Occipital lobe (tissue), 2 donors: ENCODE data around the gene ZNF860. TPM values are rescaled to one million over a fixed set of nuclear protein-coding genes. Genes with fewer than 3 reads are reported as not detected.
"Not testable (repeated sequence)": the region's sequence is repeated elsewhere in the genome, so short reads cannot be mapped to it uniquely, and the experiment has no call there.

Source experiments
- DNase-seq: peaks from one replicate; lab custom pipeline; 2025; lab: John Stamatoyannopoulos, UW
- total RNA-seq: library from RNA; depleted of rRNA; stranded (reverse); fragments of >200 nt; gene quantifications from one replicate; pipeline ENCODE4 v1.2.3, GENCODE V29; 2014

The ZNF860 gene
- total RNA-seq, 1 donor from 2014 or later, result 2.8 TPM

DNA sequence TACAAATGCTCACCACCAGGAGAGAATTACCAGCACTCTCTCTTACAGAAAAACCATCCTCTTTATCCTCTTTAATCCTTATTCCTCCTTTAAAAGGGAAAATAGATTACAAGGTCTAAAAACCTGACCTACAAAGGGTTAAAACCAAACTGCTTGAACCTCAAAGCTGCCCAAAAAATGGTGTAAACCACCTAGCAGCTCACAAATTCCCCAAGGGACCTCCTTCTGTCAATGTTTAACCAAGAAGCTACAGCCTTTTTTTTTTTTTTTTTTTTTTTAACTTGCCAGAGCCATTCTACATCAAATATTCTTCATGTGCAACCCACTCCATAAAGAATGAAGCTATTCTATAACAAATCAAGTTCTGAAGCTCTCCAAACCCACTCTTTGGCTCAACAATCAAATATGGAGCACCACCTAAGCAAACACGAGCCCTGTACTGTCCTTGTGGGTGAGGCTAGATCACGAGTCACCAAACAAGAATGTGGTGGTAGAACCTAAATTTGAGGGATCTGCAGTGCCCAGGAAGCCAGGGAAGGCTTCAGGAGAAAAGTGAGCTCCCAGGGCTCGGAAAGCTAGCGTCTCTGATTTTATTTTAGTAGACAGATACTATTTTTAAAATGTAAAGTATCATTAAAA is 20.6 kb upstream of the ZNF860 start:
- DNase-seq, result no peak

DNA sequence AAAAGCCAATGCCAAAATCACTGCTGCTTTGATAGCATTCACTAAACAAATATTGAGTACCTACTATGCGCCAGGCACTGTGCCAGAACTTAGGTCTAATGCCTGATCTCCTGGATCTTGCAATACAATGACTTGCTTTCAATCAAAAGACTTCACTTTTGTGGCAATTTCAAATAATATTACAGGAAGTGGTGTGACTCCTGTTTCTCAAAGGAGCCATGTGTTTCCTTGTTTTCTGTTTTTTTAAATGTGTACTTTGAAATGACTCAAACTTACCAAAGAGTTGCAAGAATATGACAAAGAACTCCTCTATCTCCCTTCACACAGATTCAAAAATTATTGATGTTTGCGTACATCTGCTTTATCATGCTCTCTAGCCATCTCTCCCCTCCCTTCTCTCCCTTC is 18.7 kb upstream of the ZNF860 start:
- no peak for DNase-seq

DNA sequence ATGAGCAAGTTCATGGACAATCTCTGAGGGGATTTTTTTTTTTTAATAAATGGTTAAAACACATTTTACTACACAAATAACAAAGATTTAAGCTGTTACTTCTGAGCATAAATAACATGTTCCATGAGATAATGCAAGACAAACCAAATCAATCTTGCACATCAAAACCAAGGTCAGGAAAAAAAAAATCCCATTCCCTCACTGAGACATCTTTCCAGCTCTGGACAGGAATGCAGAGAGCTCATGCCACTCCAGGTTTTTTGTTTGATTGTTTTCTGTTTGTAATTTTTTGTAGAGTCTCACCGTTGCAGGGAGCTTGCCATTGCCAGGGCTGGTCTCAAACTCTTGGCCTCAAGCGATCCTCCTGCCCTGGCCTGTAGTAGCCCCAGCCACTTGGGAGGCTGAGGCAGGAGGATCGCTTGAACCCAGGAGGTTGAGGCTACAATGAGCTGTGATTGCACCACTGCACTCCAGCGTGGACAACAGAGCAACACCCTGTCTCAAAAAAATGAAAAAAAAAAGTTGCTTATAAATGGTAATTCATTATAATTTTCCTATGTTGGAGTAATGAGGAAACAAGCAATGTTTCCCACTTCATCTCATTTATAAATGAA is 14.5 kb upstream of the ZNF860 start:
- no peak for DNase-seq

DNA sequence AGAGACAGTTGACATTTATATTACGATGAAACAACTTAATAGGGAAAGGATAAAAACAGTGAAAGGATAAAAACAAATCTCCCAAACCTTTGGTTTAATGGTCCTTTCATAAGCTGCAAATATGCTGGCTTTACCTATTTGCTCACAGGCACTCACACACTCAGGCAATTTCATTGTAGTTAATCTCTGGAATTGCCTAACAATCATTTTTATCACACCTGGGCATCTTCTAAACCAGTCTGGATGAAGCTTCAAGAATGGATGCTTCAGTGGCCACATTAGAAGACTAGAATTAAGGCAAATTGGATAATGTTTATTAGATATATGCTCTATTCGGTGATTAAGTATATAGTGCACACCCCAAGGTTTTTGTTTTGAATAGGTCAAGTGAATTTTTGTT is 14.0 kb upstream of the ZNF860 start:
- DNase-seq, result no peak

DNA sequence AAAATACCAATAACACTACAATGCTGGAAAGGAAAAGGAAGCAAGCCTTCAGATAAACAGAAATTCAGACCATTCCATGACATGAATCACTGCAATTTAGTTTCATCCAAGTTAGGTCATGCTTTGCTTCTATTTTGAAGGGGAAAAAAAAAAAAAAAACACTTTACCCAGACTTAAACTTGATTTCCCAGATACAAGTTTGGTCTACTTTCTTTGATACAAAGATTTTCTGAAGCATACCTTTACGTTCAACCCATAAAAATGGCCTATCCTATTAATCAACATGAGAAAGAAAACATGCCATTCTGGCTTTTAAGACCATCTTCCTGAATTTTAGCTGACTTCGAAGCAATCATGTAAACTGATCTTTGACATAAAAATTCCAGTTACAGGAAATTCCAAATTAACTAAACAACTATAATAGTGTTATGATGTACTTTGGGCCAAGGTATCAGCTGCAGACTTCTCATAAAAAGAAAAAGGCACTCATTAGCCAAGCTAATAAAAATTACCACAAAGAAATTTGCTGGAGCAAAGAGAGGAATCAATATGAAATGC is 13.1 kb upstream of the ZNF860 start:
- DNase-seq, result no peak

DNA sequence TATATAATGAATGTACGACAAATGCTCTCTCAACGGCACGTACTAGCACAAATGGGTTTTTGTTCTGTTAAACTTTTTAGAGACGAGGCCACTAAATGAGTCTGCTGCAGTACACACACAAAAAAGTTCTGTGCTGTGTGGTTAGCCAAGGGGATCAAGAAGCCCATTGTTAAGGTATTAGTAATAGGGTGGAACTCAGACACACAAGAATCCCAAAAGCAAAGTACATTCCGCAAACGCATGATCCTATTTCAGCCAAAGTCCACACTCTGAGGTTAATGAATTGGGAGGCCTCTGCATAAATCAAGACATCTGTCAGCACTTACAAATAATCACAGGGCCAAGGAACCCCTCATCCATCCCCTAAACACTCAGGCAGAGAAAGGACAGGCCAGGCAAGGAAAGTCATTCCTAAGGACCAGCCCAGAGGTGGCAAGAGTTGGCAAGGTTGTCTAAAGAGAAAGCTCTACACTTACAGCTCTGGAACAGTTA is 12.6 kb upstream of the ZNF860 start:
- DNase-seq, result no peak

DNA sequence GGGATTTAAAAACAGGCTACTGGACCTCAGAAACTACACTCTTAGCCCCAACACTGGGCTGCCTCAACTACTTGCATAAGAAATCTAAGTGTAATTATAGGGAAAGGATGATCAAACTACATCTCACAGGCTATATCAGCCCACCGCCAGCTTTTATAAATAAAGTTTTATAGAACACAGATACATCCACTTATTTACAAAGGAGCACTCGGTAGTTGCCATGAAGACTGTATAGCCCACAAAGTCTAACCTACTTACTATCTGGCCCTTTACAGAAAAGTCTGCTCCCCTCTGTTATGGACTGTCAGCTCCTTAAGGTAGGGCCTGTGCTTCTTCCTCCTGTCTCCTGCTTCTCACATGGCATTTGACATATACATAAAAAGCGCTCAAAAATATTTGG is 9.9 kb upstream of the ZNF860 start:
- DNase-seq, result no peak

DNA sequence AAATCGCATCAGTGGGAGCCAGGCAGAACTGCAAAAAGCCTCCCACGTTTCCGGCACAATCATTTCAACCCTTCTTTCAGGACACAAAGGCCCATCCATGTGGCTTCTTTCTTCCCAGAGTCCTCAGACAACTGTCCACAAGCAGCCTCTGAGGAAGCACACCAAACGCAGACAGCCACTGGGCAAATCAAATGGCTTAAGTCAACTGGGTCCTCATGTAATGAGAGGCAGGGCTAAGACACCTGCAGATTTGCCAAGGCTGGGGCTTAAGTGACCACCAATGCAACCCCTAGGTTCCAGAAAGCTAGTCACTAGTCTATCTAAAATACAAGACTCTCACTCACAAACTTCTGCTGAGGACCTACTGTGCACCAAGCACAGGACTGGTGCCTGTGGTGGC is 8.5 kb upstream of the ZNF860 start:
- DNase-seq, result no peak

DNA sequence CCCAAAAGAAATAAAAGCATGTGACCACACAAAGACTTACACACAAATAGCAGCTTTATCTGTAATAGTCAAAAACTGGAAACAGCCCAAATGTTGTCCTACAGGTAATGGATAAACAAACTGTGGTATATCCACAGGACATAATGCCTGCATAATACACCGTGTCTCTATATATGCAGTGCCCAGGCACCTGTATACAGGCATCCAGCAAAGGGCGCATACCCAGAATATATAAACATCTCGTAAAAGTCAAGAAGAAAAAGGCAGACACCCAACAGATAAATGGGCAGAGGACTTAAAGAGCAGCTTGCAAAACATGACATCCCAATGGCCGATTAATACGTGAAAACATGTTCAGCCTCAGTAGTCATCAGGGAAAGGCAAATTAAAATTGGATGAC is 7.7 kb upstream of the ZNF860 start:
- DNase-seq, result no peak

DNA sequence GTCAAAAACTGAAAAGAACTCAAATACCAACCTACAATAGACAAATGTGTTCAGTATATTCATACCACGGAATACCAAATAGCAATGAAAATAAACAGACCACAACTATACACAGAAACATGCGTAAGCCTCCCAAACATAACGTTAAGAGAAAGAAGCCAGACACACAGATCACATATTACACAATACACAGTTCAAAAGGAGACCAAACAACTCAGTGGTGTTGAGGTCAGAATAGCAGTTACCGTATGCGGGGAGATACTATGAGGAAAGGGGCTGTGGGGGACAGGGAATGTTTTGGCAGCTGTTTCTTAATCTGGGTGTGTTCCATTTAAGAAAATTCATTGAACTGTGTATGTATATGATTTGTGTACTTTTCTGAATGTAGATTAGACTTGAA is 7.1 kb upstream of the ZNF860 start:
- DNase-seq, result no peak

DNA sequence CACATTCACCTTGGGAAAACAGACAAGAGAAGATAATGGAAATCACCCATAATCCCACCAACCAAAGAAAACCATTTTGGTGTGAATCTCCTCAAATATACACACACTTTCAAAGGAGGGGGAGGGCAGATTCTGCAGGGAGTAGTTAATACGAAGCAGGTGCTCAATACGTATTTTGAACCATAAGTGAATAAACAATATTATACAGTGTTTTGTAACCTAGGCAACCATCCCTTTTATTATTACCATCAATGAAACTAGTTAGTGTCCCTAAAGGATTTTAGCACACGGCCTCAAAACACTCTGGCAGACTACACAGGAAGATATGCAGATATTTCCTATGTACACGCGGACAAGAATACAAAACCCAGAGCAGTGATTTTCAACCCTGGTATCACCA is 6.6 kb upstream of the ZNF860 start:
- DNase-seq, result no peak

DNA sequence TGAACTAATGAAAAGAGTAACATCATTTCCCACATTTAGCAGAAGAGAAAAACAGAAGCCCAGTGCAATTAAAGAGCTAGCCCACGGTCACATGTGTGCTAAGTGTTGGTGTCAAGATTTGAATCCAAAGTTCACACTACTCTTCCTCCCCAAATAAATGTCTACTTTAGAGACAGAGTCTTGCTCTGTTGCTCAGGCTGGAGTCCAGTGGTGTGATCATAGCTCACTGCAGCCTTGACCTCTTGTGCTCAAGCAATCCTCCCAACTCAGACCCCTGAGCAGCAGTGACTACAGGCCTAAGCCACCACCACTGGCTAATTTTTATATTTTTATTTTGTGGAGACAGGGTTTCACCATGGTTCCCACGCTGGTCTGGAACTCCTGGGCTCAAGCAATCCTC is 5.2 kb upstream of the ZNF860 start:
- no peak for DNase-seq

DNA sequence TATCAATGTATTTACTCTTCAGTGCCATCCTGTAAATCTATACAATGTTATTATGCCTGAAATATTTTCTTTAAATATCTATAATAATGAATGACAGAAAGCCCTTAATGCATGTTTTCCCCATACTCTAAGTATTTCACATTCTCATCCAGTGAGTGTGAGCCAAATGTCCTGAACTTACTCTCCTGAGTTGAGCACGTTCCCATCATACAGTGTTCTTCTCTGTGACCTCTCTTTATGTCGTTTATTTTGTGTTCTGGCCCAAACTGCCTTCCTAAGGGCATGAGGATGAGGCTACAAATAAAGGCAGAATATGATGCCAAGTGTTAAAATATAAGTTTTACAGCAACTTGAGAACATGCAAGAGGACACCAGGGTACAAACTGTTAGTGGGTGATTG is 3.8 kb upstream of the ZNF860 start:
- no peak for DNase-seq

DNA sequence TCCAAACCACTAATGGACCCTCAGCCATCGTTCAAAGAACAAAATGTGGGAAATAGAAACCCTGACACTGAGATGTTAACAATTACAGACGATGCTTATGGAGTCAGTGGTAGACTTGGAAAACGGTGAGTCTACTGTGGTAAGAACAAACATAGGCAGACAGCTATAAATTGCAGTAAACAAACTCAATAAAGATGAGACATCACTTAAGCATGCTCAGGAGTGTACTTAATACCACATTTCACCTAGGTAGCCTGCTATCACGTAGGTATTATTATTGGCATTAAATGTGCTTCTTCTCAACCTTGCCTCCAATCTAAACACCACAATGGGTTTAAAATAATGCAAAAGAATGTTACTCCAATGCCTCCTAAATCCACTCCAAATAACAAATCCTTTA is 3.0 kb upstream of the ZNF860 start:
- DNase-seq, result no peak

DNA sequence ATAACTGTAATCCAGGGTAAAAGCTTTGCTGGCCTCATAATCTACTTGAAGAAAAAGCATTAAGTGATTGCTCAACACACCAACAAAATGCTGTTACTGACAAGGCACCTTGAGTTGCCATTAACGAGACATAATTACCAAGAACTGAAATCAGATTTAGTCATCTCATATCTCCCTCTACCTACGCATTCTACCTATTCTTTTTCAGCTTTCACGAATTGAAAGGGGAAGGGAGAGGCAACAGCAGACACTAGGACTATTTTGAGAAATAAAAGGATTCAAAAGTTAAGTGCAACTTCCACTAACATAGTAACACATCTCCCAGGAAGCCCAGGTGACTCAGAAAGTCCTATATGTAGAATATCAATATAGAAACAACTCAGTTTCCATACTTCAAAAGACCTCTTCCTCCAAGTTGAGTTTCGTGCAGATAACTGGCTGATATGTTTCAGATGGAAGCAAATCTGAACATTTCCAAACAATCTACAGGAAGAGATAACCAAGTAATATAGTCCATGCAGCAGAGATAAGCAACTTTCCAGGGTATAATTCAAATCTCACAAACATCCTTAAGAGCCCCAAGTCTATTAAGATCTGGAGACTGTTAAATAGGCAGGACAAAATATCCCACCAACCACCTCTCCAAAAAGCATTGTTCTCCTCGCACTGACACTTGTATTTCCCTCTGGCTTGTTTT is 2.4 kb upstream of the ZNF860 start:
- DNase-seq, result no peak

DNA sequence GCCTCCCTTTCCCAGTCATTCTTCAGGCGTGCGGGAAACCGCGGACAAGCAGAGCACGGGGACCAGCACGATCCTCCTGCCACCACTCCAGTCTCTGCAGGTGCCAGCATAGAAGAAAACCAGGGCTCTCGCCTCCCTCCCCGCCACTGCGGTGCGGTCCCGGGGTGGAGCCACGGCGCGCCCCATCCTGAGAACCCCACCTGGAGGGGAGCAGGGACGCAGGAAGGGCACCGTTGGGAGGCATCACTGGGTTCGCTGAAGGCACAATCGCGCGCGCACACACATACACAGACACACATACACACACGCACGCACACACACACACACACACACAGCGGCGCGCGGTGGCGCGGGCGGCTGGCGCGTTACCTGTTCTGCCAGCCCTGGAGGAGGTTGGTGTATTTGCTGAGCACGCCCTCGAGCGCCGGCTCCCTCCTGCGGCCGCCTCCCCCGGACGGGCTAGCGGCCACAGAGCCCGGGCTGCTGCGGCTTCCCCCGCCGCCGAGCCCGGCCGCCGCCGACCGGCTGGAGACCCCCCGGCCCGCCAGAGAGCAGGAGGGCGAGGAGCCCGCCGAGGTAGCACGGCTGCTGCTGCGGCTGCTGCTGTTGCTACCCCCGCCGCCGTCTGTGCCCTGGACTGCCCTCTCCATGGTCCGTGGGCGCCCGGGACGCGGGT is 882 bp upstream of the ZNF860 start:
- DNase-seq, result peak; percentile 45

DNA sequence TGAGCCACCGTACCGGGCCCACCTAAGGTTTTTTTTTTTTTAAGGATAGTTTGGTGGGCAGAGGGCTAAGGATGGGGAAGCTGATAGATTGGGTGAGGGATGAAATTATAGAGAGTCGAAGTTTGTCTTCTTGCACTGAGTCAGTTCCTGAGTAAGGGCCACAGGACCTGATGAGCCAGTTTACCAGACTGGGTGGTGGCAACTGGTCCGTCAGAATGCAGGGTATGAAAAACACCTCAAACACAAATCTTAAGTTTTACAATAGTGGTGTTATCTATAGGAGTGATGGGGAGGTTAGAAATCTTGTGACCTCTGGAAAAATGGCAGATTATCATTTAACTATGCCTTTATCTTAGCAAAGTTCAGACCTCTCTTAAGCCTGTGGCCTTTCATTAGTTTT is 2.8 kb downstream of the ZNF860 start:
- no peak for DNase-seq

DNA sequence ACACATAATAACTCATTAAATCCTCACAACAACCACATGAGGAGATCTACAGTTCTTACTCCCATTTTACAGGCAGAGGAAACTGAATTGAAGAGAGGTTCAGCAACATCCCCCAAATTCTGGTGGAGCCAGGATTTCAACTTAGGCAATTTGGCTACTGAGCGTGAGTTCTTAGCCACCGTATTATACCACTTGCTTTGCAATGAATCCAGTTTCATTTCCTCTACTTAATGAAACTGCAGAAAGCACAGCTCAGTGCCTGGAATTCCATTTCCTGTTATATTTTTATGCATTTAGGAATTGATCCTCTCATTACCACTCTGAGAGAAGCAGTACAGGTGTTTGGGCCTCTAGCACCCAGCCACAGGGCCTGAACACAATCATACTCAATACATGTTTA is 4.3 kb downstream of the ZNF860 start:
- DNase-seq, result no peak

DNA sequence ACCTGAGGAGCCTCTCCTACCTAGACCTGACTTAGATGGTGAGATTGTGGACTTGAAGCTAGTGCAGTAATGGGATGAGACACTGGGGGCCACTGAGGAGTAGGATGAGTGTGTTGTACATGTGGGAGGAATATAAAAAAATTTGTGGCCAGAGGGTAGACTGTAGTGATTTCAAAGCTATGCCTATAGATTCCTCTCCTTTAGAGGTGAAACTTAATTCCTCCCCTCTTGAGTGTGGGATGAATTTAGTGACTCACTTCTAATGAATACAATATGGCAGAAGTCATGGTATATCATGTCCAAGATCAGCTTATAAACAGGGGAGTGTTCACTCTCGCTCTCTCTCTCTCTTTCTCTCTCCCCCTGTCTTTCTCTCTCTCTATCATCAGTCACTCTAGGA is 6.7 kb downstream of the ZNF860 start:
- no peak for DNase-seq

DNA sequence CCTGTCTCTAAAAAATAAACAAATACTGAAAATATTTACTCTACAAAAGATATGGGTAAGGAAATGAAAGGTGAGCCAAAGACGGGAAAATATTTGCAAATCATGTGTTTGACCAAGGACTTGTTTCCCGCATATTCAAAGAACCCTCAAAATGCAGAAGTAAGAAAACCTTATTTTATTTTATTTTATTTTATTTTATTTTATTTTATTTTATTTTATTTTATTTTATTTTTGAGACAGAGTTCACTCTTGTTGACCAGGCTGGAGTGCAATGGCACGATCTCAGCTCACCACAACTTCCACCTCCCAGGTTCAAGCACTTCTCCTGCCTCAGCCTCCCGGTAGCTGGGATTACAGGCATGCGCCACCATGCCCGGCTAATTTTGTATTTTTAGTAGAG is 11.4 kb downstream of the ZNF860 start:
- DNase-seq, result not testable (repeated sequence)

DNA sequence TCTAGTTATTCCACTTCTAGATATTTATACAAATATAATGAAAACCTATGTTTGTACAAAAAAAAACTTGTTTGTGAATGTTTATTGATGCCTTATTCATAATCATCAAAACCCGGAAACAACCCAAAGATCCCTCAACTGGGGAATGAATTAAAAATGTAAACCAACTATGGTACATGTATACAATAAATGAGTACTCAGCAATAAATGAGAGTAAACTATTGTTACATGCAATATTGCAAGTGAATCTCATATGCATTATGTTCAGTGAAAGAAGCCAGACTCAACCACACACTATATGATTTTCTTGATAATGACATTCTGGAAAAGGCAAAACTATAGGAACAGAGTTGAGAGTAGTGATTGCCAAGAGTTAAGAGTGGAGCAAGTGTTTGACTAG is 12.3 kb downstream of the ZNF860 start:
- DNase-seq, result no peak

DNA sequence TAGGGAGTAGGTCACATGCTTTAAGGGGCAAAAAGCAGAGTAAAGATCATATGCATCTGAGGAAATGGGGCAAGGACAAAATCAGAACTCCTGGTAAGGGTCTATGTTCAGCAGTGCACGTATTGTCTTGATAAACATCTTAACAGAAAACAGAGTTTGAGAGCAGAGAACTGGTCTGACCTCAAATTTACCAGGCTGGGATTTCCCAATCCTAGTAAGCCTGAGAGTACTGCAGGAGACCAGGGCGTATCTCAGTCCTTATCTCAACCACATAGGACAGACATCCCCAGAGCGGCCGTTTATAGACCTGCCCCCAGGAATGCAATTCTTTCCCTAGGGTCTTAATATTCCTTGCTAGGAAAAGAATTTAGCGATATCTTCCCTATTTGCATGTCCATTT is 13.5 kb downstream of the ZNF860 start:
- DNase-seq, result not testable (repeated sequence)
